HG02642 (cell line): ENCODE results near the gene ATP5F1D.

ENCODE experiments used
- ATAC-seq: cut with Tn5 transposase; IDR thresholded peaks from one replicate; pipeline ENCODE4 v1.9.1; 2021; ENCODE audit warnings: mild to moderate bottlenecking; ENCODE audit not compliant: unreplicated experiment, poor library complexity

The ATP5F1D gene

DNA sequence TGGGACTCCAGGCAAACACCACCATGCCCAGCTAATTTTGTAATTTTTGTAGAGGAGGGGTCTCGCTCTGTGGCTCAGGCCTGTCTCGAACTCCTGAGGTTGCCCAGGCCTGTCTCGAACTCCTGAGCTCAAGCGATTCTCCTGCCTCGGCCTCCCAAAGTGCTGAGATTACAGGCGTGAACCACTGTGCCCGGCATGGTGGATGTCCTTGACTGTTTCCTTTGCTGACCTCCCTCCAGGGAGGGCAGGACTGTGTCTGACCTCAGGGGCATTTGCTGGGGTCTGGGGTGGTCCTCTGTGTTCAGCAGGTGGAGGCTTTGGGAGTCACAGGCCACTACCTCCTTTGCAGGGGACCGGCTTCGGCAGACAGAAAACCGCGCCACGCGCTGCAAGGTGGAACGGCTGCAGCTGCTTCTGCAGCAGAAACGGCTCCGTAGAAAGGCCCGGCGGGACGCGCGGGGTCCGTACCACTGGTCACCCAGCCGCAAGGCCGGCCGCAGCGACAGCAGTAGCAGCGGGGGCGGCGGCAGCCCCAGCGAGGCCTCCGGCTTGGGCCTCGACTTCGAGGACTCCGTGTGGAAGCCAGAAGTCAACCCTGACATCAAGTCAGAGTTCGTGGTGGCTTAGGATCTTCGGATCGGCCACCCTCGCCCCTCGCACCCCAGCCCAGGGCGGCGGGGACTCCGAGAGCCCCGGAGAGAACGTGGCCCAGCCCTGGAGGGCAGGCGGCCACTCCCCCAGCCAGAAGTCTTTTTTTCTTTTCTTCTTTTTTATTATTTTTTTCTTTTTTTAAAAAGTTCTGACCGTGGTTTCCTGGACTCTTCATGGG lies 15.3 kb downstream of the ATP5F1D start:
- ATAC-seq = no peak

DNA sequence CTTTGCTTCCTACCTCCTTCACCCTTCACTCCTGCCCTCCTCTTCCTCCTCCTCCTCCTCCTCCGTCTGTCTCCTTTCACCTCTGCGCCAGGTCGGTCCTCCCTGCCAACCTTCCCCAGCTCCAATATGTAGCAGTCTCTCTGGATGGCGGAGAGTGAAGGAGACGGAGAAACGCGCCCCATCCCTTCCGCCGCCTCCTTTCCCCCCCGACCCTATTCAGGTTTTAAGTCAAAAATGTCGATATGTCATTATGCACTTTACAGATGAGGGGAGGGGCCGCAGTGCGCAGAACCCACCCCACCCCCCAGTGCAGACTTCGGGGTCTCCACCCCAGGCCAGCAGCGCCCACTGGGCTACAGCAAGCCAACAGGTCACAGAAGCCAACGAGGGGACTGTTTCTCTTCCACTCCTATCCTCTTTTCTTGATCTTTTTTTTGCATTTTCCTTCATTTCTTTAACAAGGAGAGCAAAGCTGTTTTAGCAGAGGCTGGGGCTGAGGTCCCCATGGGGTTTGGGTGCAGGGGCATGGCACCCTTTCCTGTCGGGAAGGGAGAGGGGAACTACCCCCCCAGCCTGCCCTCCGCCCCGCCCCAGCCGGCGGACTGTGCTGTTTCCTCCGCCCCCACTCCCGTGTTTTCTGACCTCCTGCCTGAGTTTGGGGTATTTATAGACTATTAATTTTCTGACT lies 16.1 kb downstream of the ATP5F1D start:
- ATAC-seq = no peak

- ATAC-seq = no peak
These were observed 16.6 kb downstream of the ATP5F1D start for GRCh38 chr19:1258163-1258492.

DNA sequence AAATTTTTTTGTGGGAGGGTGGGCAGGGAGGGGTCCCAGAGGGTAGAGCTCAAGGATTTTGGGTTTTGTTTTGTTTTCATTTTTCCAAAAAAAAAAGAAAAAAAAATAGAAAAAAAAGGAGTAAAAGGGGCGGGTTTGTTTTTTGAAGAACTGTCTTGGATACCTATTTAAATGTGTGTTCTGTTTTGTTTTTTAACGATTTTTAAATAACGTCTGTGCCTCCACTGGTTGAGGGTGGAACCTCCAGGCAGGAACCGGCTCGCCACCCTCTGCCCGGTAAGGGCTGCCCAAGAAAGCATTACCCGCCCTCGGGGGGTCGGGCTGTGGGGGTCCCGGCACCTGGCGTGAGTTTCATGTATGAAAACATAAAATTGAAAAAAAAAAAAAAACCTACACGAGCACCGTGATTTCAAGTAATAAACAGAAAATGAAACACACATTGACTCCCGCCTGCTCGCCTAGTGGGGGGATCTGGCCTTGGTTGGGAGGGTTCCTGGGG lies 17.2 kb downstream of the ATP5F1D start:
- ATAC-seq = no peak

- peak; percentile 25 for ATAC-seq
These were observed 17.8 kb downstream of the ATP5F1D start for GRCh38 chr19:1259206-1259875.

DNA sequence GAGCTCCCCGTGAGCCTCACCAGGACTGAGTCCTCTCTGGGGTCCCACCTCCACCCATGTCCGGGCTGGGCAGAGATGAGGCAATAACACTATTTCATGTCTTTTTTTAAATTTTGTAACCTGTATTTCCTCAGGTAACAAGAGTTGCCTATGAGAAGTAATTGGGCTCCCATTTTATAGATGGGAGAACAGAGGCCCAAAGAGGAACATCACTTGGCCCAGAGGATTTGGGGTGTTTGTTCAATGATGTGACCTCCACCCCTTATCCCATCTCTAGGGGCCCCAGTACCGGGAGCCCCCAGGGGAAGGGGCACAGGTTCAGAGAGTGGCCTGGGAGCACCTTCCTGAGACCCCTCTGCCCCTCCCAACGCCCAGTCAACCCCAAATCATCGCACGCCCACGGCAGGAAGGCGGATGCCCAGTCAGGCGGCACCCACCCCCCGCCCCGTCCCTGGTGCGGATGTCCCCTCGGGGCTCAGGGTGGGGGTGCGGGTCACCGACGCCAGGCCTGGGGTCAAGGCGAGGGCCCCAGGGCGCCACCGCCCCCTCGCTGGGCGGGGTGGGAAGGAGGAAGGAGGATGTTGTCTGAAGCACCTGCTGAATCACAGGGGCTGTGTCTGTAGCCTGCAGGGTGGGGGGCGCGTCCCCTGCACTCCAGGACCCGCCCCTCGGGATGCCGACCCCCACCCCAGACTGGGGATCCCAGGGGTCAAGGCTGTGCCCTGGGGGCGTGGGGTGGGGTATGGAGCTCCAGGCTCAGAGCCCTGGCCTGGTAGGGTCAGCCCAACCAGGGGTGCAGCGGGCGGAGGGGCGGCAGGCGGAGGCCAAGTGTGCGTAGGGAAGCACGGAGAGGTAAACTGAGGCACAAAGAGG lies 18.6 kb downstream of the ATP5F1D start:
- peak; percentile 4 for ATAC-seq

DNA sequence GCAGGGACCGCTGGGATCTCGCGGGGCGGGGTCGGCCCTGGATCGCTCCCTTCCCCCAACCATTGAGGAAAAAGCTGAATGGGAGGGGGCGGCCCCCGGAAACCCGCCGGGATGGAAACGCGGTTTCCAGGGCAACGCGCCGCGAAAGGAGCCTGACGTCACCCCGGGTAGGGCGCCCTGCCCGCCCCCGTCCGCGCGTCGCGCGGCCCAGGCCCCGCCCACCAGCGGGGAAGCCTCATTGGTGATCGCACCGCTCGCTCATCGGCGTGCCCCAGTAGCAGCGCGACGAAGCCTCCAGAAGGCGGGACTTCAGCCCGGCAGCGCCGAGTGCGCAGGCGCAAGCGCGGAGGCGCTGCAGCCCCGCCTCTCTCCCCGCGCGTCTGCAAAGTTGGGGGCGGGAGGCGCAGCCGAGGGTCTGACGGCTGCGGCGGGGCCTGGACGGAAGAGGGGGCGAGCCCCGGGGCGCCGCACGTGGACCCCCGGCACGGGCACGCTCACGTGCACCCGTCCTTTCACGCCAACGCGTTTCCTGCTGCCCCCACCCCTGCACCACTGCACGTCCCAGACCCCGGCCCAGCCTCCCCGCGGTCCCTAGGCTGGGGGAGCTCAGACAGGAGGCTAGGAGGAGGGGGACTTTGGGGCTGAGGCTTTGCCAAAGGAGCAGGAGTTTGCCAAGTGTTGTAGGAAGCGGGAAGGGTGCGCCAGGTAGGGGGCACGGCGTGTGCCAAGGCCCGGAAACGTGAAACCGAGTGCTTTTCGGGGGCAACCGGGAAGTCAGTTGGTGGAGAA lies 19.4 kb downstream of the ATP5F1D start:
- ATAC-seq = peak; percentile 66

GRCh38 chr19:1261538-1261797 lies 19.9 kb downstream of the ATP5F1D start:
- ATAC-seq = no peak

DNA sequence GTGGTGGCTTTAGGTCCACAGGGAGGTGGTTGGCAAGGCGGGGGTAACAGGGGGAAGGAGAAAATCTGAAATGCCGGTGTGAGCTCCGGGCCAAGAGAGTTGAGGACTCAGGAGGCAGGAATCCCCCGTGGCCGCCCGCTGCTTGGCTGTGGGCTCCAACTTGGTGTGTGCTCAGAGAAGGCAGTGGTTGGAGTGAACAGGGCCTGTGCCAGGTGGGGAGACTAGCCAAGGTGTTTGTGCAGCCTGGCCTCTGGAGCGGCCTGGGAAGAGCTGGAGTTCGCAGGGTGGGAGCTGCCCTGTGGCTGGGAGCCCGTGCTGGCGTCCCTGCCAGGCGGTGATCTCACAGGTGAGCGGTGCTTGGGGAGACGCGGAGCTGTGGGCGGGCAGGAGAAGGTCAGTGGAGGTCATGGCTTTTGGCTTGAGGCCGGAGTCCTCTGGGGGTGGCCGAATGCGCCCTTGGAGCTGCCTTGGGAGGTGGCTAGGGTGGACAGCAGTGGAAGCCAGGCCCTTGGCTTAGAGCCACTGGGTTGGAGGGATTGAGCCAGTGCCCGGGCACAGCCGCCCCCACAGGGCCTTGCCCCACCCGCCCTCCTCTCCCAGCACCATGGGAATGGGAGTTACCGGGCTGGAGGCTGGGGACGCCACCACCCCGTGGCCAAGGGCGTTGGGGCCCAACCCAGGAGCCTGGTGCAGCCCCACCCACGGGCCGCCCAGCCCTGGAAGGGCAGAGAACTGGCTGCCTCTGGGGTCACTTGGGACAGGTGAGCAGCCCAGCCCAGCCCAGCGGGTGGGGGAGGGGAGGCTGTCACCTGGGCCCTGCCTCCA lies 20.5 kb downstream of the ATP5F1D start:
- ATAC-seq = no peak

- ATAC-seq = no peak
These were observed 21.1 kb downstream of the ATP5F1D start for GRCh38 chr19:1262623-1263123.

- no peak for ATAC-seq
These were observed 21.6 kb downstream of the ATP5F1D start for GRCh38 chr19:1263188-1263587.

DNA sequence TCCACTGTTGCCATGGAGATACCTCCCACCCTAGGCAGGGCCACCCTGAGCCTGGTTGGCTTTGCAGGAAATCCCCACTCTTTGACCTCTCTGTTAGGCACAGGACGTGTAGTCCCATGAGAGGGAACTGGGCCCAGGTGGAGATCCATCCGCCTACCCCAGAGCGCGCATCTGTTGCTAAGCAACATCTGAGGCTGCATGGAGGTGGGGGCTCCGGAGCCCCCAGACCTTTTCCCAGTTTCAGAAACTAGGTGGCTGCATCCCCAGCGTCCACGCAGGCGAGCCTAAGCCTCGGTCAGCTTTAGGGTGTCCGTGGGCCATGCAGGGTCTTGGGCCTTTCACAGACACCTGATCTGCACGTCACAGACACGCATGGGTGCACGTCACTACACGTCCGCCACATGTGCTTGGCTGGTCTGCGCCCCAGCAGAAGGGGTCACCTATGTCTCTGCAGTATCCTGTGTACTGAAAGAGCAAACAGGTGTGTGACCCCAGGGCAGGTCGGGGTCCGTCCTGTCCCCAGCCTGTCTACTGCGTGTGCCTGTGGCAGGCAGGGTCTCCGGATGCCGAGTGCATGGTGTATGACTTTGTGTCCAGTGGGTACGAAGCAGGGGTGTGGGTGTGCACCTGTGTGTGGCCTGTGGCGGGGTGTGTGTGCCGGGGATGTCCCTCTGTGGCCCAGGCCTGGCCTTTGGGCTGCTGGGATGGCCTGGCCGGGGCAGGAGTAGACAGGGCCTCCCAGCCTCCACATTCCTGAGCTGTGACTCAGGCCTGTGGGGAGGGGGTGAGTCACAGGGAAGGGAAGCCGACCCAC lies 23.5 kb downstream of the ATP5F1D start:
- no peak for ATAC-seq

- ATAC-seq = no peak
These were observed 24.1 kb downstream of the ATP5F1D start for GRCh38 chr19:1265615-1266128.

- ATAC-seq = peak; percentile 27
These were observed 24.8 kb downstream of the ATP5F1D start for GRCh38 chr19:1266129-1266915.

GRCh38 chr19:1266916-1267476 lies 25.4 kb downstream of the ATP5F1D start:
- peak; percentile 24 for ATAC-seq

- ATAC-seq = no peak
These were observed 26.1 kb downstream of the ATP5F1D start for GRCh38 chr19:1267477-1268225.
